SK-MEL-5 (cell line): ENCODE data around the gene ASTN2. TPM values are rescaled to one million over a fixed set of nuclear protein-coding genes. Genes with fewer than 3 reads are reported as not detected.

ENCODE experiments used
- DNase-seq: peaks from one replicate; pipeline ENCODE4 v3.0.0-alpha.2; 2016; ENCODE audit warnings: low read depth, low spot score
- in situ Hi-C: cut with HindIII; loops from 2 replicates; pipeline ENCODE4 v1.10.0; 2016; ENCODE audit warnings: low sequenced_read_pairs, high pct_unique_total_duplicates, low pct_unique_long_range_greater_than_20kb
- total RNA-seq: library from RNA; depleted of rRNA; stranded (reverse); fragments of >200 nt; shearing (Covaris generic); gene quantifications from 2 replicates; pipeline ENCODE4 v1.2.3, GENCODE V29; 2014

ASTN2 gene
- total RNA-seq, 1 experiment from 2014 or later = 11.9 TPM

- in situ Hi-C loops = no loop called here
- no peak for DNase-seq
These were observed 781.6 kb downstream of the ASTN2 start for GRCh38 chr9:116632990-116633838.

- no peak for DNase-seq
- in situ Hi-C loops = no loop called here
These were observed 785.2 kb downstream of the ASTN2 start for GRCh38 chr9:116629634-116630033.

- in situ Hi-C loops = no loop called here
- DNase-seq = no peak
These were observed 786.1 kb downstream of the ASTN2 start for GRCh38 chr9:116628716-116629115.

GRCh38 chr9:116627433-116627832 is 787.4 kb downstream of the ASTN2 start:
- no peak for DNase-seq
- in situ Hi-C loops = no loop called here

- in situ Hi-C loops = no loop called here
- DNase-seq = no peak
These were observed 788.1 kb downstream of the ASTN2 start for GRCh38 chr9:116626762-116627161.

DNA sequence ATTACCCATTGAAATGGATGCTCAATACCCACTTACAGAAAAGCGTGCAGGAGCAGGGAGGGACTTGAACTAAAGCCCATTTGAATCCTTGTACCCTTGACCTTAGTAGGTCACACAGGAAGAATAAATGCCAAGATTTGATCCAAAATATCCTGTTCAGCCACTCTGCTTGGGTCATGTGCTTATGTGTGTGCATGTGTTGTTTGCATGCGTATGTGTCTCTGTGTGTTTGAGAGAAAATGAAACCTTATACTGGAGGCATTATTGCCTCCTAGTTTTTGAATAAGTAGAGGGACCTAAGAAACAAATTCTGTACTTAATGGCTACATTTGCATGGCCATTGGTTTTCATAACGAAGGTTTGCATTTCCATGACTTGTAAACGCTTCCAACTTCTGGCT is 791.1 kb downstream of the ASTN2 start:
- in situ Hi-C loops = no loop called here

DNA sequence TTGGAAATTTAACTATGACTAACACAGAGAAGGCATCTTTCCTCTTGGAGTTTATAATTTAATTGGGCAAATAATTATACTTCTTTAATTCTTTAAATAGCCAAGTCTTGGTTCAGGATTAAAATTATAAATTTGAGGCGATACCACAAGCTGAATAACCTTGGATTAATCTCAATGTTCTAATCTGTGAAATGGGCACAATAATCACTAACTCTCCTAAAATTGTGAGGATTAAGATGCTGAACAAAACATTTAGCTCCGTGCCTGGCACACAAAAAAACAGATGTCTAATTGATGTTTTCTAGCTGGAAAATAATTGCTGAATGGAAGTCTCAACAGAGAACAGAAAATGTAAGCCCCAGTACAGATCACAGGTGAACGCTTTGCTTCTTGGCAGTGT is 797.5 kb downstream of the ASTN2 start:
- no peak for DNase-seq
- in situ Hi-C loops = no loop called here

More for the DNA sequence above, 791.1 kb downstream of the ASTN2 start:
- DNase-seq = no peak

GRCh38 chr9:116616304-116616914 is 798.4 kb downstream of the ASTN2 start:
- no peak for DNase-seq
- in situ Hi-C loops = no loop called here

GRCh38 chr9:116608064-116608463 is 806.8 kb downstream of the ASTN2 start:
- in situ Hi-C loops = no loop called here
- DNase-seq = no peak

DNA sequence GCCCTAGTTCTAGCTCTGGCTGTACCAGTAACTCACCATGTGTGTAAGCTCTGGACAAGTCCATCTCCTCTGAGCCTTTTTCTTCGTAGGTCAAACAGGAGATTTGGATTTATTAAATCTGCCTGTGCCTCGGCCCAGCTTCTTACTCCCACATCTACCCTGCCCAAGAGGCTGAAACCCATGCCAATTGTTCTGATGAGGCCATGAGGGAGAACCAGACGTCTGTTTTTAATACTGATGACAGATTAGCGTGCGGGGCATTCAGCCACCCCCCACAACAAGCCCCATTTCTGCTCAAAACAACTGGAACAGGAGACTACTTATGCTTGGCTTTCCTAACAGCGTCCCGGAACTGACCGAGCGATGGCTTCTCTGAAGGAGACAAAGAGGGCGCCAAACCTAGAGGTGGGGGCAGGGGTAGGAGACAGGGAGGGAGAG is 808.9 kb downstream of the ASTN2 start:
- no peak for DNase-seq
- in situ Hi-C loops = no loop called here

DNA sequence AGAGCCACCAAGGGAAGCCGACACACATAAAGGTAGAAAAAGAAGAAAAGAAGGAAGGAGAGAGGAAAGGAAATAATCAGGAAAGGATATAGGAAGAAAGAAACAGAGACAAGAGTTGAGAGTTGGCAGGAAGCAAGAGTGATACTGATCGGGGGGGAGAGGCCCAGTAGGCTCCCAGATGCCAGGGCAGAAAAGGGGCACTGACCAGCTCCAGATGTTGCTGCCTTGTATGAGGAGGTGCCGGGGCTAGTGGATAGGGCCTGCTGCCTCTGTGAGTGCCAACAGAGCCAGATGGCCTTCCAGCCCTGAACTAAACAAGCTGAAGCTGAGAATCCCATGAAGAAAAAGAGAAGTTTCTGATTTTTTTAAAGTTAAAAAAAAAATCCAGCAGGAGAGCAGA is 809.8 kb downstream of the ASTN2 start:
- in situ Hi-C loops = no loop called here
- no peak for DNase-seq

DNA sequence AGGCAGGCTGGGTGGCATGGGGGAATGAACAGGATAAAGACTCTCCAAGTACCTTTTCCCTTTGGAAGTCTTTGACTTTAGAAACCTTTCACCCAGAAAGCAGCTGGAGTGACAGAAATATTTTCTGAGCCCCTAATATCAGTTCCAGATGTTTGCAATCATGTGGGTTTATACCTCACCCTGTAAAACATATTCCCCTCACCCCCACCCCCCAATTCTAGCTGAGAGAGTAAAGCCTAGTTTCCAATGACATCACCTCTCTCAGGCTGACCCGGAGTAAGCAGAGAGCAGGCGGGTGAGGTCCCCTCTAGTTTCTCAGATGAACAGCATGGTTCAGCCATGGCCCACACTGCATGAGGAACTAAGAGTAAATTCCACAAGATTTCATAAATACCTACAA is 810.6 kb downstream of the ASTN2 start:
- in situ Hi-C loops = no loop called here
- DNase-seq = no peak

DNA sequence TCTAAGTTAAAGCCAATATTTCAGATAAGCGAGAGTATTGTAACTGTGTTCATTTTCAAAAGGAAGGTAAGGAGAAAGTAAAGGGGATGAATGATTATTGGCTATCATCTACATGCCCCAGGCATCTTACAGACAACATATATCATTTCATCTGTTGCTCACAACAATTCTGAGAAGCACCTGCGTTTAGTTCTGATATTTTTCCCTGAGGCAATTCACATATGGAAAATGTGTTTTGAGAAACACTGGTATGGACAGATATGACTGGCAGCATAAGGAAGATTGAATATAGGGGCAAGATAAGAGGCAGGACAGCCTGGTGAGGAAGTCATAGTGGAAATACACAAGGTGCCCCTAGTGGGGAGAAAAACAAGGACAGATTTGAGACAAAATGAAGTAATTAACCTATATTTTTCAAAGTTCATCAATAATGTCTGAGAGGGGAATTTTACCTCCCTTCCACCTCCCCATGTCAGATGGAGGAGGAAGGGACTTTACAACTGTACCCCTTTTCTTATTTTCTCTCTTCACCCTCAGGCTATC is 815.4 kb downstream of the ASTN2 start:
- DNase-seq = no peak
- in situ Hi-C loops = no loop called here

- in situ Hi-C loops = no loop called here
- DNase-seq = no peak
These were observed 818.2 kb downstream of the ASTN2 start for GRCh38 chr9:116596646-116597045.

- no peak for DNase-seq
These were observed 820.3 kb downstream of the ASTN2 start for GRCh38 chr9:116594547-116594946.

GRCh38 chr9:116592970-116593369 is 821.9 kb downstream of the ASTN2 start:
- in situ Hi-C loops = no loop called here
- DNase-seq = peak; percentile 24

More at GRCh38 chr9:116594547-116594946, 820.3 kb downstream of the ASTN2 start:
- in situ Hi-C loops = no loop called here

GRCh38 chr9:116589392-116590354 is 825.2 kb downstream of the ASTN2 start:
- DNase-seq = peak; percentile 90
- in situ Hi-C loops = loop anchor here (10.0 kb wide), 1 partner anchor 75 kb away; no protein-coding TSS in a partner anchor

- DNase-seq = no peak
- in situ Hi-C loops = loop anchor here (10.0 kb wide), 1 partner anchor 77 kb away; no protein-coding TSS in a partner anchor
These were observed 826.9 kb downstream of the ASTN2 start for GRCh38 chr9:116587919-116588318.
